Erythroblast (primary cell): Measurements from ENCODE around the gene CYTH1.

Experiments
- GATA1 ChIP-seq: IDR thresholded peaks from 2 replicates; pipeline ENCODE4 v1.6.1; 2011; ENCODE audit warnings: low read depth, mild to moderate bottlenecking, control low read depth, low read length, moderate library complexity
- POLR2A ChIP-seq: IDR thresholded peaks from 2 replicates; pipeline ENCODE4 v1.6.1; 2011; ENCODE audit warnings: mild to moderate bottlenecking, low read length

- TF ChIP-seq POLR2A (no peak), GATA1 (no peak)
Measured at GRCh38 chr17:78805301-78805700, 23.2 kb upstream of the CYTH1 start.
